Keratinocyte (primary cell): ENCODE results near the gene TUT7. TPM values are rescaled to one million over a fixed set of nuclear protein-coding genes. Genes with fewer than 3 reads are reported as not detected.

Experiments
- DNase-seq: peaks from one replicate; pipeline ENCODE4 v3.0.0-alpha.2; 2011; ENCODE audit warnings: low read depth, missing footprints, low spot score
- FAIRE-seq: peaks from 2 replicates; lab custom pipeline; 2011; peaks lifted over from hg19 to GRCh38; lab: Jason Lieb, UNC
- H2AFZ ChIP-seq: 2 replicates; pipeline ENCODE4 v1.6.0; 2012; ENCODE audit warnings: low read length, control low read depth, inconsistent platforms; ENCODE audit not compliant: control insufficient read depth
- H3K27ac ChIP-seq: 2 replicates; pipeline ENCODE4 v1.5.1; 2011; ENCODE audit warnings: low read length; ENCODE audit not compliant: control insufficient read depth, insufficient read depth
- H3K27me3 ChIP-seq: 3 replicates; pipeline ENCODE4 v1.6.0; 2011; ENCODE audit warnings: low read length; ENCODE audit not compliant: control insufficient read depth, insufficient read depth; ENCODE audit errors: extremely low read depth
- H3K36me3 ChIP-seq, 2 experiments: 2 replicates in 1 of 2; 3 replicates in 1 of 2; pipeline ENCODE4 v1.5.1; 2011; ENCODE audit warnings: low read length in 2 of 2, mild to moderate bottlenecking in 1 of 2; ENCODE audit not compliant: control insufficient read depth in 2 of 2, insufficient read depth in 2 of 2; ENCODE audit errors: extremely low read depth in 1 of 2
- H3K4me1 ChIP-seq: 3 replicates; pipeline ENCODE4 v1.5.1; 2011; ENCODE audit warnings: low read length; ENCODE audit not compliant: control insufficient read depth, insufficient read depth; ENCODE audit errors: extremely low read depth
- H3K4me2 ChIP-seq: 3 replicates; pipeline ENCODE4 v1.6.0; 2011; ENCODE audit warnings: low read depth, low read length; ENCODE audit not compliant: control insufficient read depth, insufficient read depth; ENCODE audit errors: extremely low read depth
- H3K4me3 ChIP-seq, 3 experiments: fragments of 200-600 bp in 1 of 3; sonication (generic) in 1 of 3; 2 replicates in 2 of 3; 3 replicates in 1 of 3; pipeline ENCODE4 v1.5.1; 2011 to 2016; ENCODE audit warnings: low read length in 3 of 3, mild to moderate bottlenecking in 3 of 3, control low read depth in 2 of 3, inconsistent platforms in 1 of 3, low read depth in 1 of 3, mixed read lengths in 1 of 3, mixed run types in 1 of 3, moderate library complexity in 1 of 3; ENCODE audit not compliant: control insufficient read depth in 2 of 3, insufficient read depth in 2 of 3; ENCODE audit errors: extremely low read depth in 1 of 3
- H3K79me2 ChIP-seq: 2 replicates; pipeline ENCODE4 v1.6.0; 2012; ENCODE audit warnings: low read length; ENCODE audit not compliant: control insufficient read depth, insufficient read depth
- H3K9ac ChIP-seq: 3 replicates; pipeline ENCODE4 v1.6.0; 2011; ENCODE audit warnings: low read length; ENCODE audit not compliant: control insufficient read depth, insufficient read depth; ENCODE audit errors: extremely low read depth
- H3K9me1 ChIP-seq: 3 replicates; pipeline ENCODE4 v1.6.0; 2011; ENCODE audit warnings: low read length; ENCODE audit not compliant: control insufficient read depth, insufficient read depth; ENCODE audit errors: extremely low read depth
- H3K9me3 ChIP-seq: 2 replicates; pipeline ENCODE4 v1.5.1; 2012; ENCODE audit warnings: low read depth, low read length; ENCODE audit not compliant: control insufficient read depth
- H4K20me1 ChIP-seq: 3 replicates; pipeline ENCODE4 v1.6.0; 2011; ENCODE audit warnings: low read length; ENCODE audit not compliant: control insufficient read depth, insufficient read depth; ENCODE audit errors: extremely low read depth
- EZH2 ChIP-seq: IDR thresholded peaks from one replicate; pipeline ENCODE4 v1.6.1; 2012; ENCODE audit warnings: inconsistent platforms, mild to moderate bottlenecking, low read length, moderate library complexity
- dilution Hi-C: fragments of 300-500 bp; cut with MboI; formaldehyde crosslinking; loops from one replicate; pipeline ENCODE4 v1.7.0; 2020; ENCODE audit warnings: low sequenced_read_pairs; ENCODE audit not compliant: extremely low pct_ligation_motif_present
- polyA plus RNA-seq, 5 experiments: library from polyadenylated mRNA; depleted of rRNA in 3 of 5; stranded (reverse) in 3 of 5; stranded (forward) in 1 of 5; unstranded in 1 of 5; fragments of >200 nt; gene quantifications; 1 replicate in 1 of 5; 2 replicates in 3 of 5; 3 replicates in 1 of 5; pipeline versions ENCODE4 v1.2.1 to v1.2.3, GENCODE V29; 2011 to 2012; ENCODE audit warnings: missing spikeins in 2 of 5, low read depth in 1 of 5, low replicate concordance in 1 of 5
- small RNA-seq, 3 experiments: library from RNA; depleted of rRNA; stranded (forward); fragments of <200 nt; gene quantifications; one replicate each; pipeline ENCODE3, GENCODE V24; 2012; ENCODE audit warnings: low read depth in 3 of 3, low replicate concordance in 1 of 3; ENCODE audit not compliant: insufficient read length in 3 of 3
- TF ChIP-seq, protein P1 (sequence below), 3 experiments: IDR thresholded peaks in 1 of 3; conservative IDR thresholded peaks in 1 of 3; optimal IDR thresholded peaks in 1 of 3; 2 replicates in 2 of 3; 3 replicates in 1 of 3; pipeline versions ENCODE3 to v1.5.1; 2011; ENCODE audit warnings: low read length in 3 of 3, mild to moderate bottlenecking in 3 of 3, moderate library complexity in 2 of 3, control low read depth in 1 of 3, inconsistent platforms in 1 of 3; ENCODE audit not compliant: insufficient read depth in 2 of 3; ENCODE audit errors: extremely low read depth in 1 of 3

TUT7 gene
- polyA plus RNA-seq, 1 donor (not counting 4 experiments of a cell fraction or from before 2014, with no cell fraction given) = 34.0 TPM

DNA sequence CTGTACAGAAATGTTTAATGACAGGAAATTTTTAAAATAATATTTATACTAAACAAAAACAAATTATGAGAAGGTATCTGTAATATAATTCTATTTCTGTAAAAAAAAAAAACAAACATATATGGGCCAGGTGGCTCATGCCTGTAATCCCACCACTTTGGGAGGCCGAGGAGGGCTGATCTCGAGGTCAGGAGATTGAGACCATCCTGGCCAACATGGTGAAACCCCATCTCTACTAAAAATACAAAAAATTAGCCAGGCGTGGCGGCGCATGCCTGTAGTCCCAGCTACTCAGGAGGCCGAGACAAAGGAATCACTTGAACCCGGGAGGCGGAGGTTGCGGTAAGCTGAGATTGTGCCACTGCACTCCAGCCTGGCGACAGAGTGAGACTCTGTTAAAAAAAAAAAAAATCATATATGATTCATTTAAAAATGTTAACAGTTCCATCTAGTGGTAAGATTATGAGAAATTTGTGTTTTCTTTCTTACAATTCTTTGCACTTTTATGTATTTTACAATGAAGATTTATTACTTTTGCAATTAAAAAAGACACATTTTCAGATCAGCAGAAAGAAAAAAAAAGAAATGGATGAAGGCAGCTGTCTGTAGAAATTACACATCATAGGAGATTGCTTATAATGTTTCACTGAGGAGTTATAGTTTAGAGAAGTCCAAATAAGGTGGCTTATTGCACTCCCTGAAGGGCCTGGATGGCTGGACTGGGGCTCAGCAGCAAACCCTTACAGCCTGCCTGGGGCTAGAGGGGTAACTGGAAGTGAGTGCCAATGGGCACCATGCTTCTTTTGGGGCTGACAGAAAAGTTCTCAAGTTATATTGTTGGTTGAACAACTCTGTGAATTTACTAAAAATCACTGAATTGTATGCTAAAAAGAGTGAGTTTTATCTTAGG, 115.1 kb downstream of the TUT7 start:
- no peaks in the 10 kb centered on the region for H3K79me2 ChIP-seq
- H2AFZ ChIP-seq = no peak overlapping the region
- no peak overlapping the region for H3K27ac ChIP-seq
- H3K36me3 ChIP-seq = no peaks in the 10 kb centered on the region
- FAIRE-seq (no peak), DNase-seq (no peak)
- H3K9ac ChIP-seq = no peak overlapping the region
- no peaks in the 10 kb centered on the region for H3K9me3 ChIP-seq
- no peaks in the 10 kb centered on the region for H4K20me1 ChIP-seq
- no peaks in the 10 kb centered on the region for H3K4me1 ChIP-seq
- no peaks in the 10 kb centered on the region for H3K27me3 ChIP-seq
- no peaks in the 10 kb centered on the region for H3K9me1 ChIP-seq
- dilution Hi-C loops = no loop called here
- H3K4me3 ChIP-seq = no peak overlapping the region
- TF ChIP-seq EZH2 = no peak
- TF ChIP-seq, protein P1, sequence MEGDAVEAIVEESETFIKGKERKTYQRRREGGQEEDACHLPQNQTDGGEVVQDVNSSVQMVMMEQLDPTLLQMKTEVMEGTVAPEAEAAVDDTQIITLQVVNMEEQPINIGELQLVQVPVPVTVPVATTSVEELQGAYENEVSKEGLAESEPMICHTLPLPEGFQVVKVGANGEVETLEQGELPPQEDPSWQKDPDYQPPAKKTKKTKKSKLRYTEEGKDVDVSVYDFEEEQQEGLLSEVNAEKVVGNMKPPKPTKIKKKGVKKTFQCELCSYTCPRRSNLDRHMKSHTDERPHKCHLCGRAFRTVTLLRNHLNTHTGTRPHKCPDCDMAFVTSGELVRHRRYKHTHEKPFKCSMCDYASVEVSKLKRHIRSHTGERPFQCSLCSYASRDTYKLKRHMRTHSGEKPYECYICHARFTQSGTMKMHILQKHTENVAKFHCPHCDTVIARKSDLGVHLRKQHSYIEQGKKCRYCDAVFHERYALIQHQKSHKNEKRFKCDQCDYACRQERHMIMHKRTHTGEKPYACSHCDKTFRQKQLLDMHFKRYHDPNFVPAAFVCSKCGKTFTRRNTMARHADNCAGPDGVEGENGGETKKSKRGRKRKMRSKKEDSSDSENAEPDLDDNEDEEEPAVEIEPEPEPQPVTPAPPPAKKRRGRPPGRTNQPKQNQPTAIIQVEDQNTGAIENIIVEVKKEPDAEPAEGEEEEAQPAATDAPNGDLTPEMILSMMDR (optimal IDR thresholded peaks at IDR 0.05 in 1 of 3, IDR thresholded peaks at IDR 0.05 in 1 of 3, conservative IDR thresholded peaks at IDR 0.05 in 1 of 3; ENCODE audit: extremely low read depth in 1 of 3, insufficient read depth in 2 of 3, low read length in 3 of 3) = no peak
- no peak overlapping the region for H3K4me2 ChIP-seq

Small RNAs within 50 kb of the gene (small RNA-seq; reads per million reads assigned to genes)
- gene RN7SKP264 = 0 reads per million in 3 experiments

Other genes starting within 250 kb of the TUT7 start
- 0.05 to 0.09 TPM in 2 of 3 replicates, not detected in the other for gene C9orf153, start 94.8 kb downstream of the TUT7 start, polyA plus RNA-seq
- 25.1 to 37.4 TPM (median 25.2 TPM) in 3 replicates for gene ISCA1, start 71.9 kb downstream of the TUT7 start, polyA plus RNA-seq